Common myeloid progenitor, CD34-positive (primary cell): ENCODE results near the gene SEC14L3.
A peak's percentile ranks its signal among the peaks of the same experiment; 100 is the strongest.

Source experiments
- CTCF ChIA-PET: fragments of 350-600 bp; sonication (Branson Sonifier 250); formaldehyde crosslinking; loops from one replicate; lab custom pipeline; 2021; ENCODE audit warnings: antibody characterized with exemption; lab: Charles Lee
- POLR2A ChIA-PET: fragments of 350-600 bp; sonication (Branson Sonifier 250); formaldehyde crosslinking; loops from one replicate; lab custom pipeline; 2021; ENCODE audit warnings: antibody characterized with exemption; lab: Charles Lee
- DNase-seq, 3 donors: peaks; one replicate each; pipeline versions ENCODE4 v3.0.0 to v3.0.0-alpha.2; 2013
- H3K27ac ChIP-seq, 2 experiments: 1 replicate in 1 of 2; 2 replicates in 1 of 2; pipeline ENCODE4 v1.7.0; 2013; ENCODE audit warnings: inconsistent platforms in 2 of 2, low read length in 2 of 2, mild to moderate bottlenecking in 2 of 2, low read depth in 1 of 2, moderate library complexity in 1 of 2; ENCODE audit not compliant: severe bottlenecking in 2 of 2, insufficient read depth in 1 of 2, poor library complexity in 1 of 2
- H3K27me3 ChIP-seq, 5 experiments: replicated peaks in 2 of 5; 1 replicate in 3 of 5; 2 replicates in 2 of 5; pipeline versions ENCODE4 v1.6.1 to v1.7.0; 2013; ENCODE audit warnings: low read length in 4 of 5, mild to moderate bottlenecking in 2 of 5, moderate library complexity in 2 of 5, inconsistent platforms in 1 of 5; ENCODE audit not compliant: insufficient read depth in 5 of 5, control insufficient read depth in 4 of 5
- H3K36me3 ChIP-seq, 4 experiments: 1 replicate in 2 of 4; 2 replicates in 2 of 4; pipeline versions ENCODE4 v1.6.1 to v1.7.0; 2013; ENCODE audit warnings: low read length in 3 of 4, control low read depth in 1 of 4, mild to moderate bottlenecking in 1 of 4; ENCODE audit not compliant: control insufficient read depth in 4 of 4, insufficient read depth in 4 of 4
- H3K4me1 ChIP-seq, 4 experiments: 1 replicate in 3 of 4; 2 replicates in 1 of 4; pipeline versions ENCODE4 v1.6.1 to v1.7.1; 2013; ENCODE audit warnings: low read length in 3 of 4, mild to moderate bottlenecking in 3 of 4, control low read depth in 1 of 4, inconsistent platforms in 1 of 4, moderate library complexity in 1 of 4; ENCODE audit not compliant: control insufficient read depth in 4 of 4, insufficient read depth in 4 of 4; ENCODE audit errors: control extremely low read depth in 1 of 4
- H3K4me3 ChIP-seq, 7 experiments: 1 replicate in 4 of 7; 2 replicates in 3 of 7; pipeline versions ENCODE4 v1.5.1 to v1.7.0; 2013; ENCODE audit warnings: mild to moderate bottlenecking in 7 of 7, low read length in 6 of 7, moderate library complexity in 6 of 7, inconsistent platforms in 2 of 7, low read depth in 2 of 7, control low read depth in 1 of 7; ENCODE audit not compliant: insufficient read depth in 4 of 7, control insufficient read depth in 1 of 7; ENCODE audit errors: extremely low read depth in 1 of 7
- H3K9me3 ChIP-seq, 5 experiments: 1 replicate in 4 of 5; 2 replicates in 1 of 5; pipeline versions ENCODE4 v1.6.1 to v1.7.1; 2013; ENCODE audit warnings: low read length in 4 of 5, mild to moderate bottlenecking in 2 of 5, inconsistent platforms in 1 of 5, low read depth in 1 of 5, moderate library complexity in 1 of 5; ENCODE audit not compliant: control insufficient read depth in 4 of 5, insufficient read depth in 2 of 5; ENCODE audit errors: control extremely low read depth in 1 of 5
- WGBS: methylation state at CpG from one replicate; pipeline ENCODE4 v1.1.5; 2013; ENCODE audit not compliant: insufficient coverage; 5-methylcytosine and 5-hydroxymethylcytosine counted together

The SEC14L3 gene

GRCh38 chr22:30432520-30432919, 39.3 kb downstream of the SEC14L3 start:
- Histone ChIP-seq H3K36me3 (peaks cover 0 to 22% (median 1%) of the 10 kb centered on the region in 4 experiments), H3K27ac (no peak overlapping the region), H3K27me3 (no peaks in the 10 kb centered on the region), H3K4me3 (no peak overlapping the region), H3K4me1 (peaks cover 0 to 11% (median 9%) of the 10 kb centered on the region in 4 experiments), H3K9me3 (no peaks in the 10 kb centered on the region)
- ChIA-PET POLR2A (no interaction called here), CTCF (interaction anchor here (1.0 to 2.8 kb wide), 4 partner anchors 12 to 47 kb away, joined by 3 to 12 read pairs (median 3); partner anchors contain the start of gene SEC14L2)
- 83% methylated on average over 2 of the region's 2 CpGs for WGBS
- no peak for DNase-seq

- ChIA-PET POLR2A (no interaction called here), CTCF (interaction anchor here (1.4 kb wide), 1 partner anchor 42 kb away, joined by 3 read pairs; no protein-coding TSS in a partner anchor)
- peaks cover 0 to 26% (median 1%) of the 10 kb centered on the region in 4 experiments for H3K36me3 ChIP-seq
- peaks cover 0 to 11% (median 9%) of the 10 kb centered on the region in 4 experiments for H3K4me1 ChIP-seq
- no peaks in the 10 kb centered on the region for H3K27me3 ChIP-seq
- DNase-seq: no peak
- no peak overlapping the region for H3K27ac ChIP-seq
- 100% methylated on average over 3 of the region's 4 CpGs for WGBS
- H3K4me3 ChIP-seq: no peak overlapping the region
- no peaks in the 10 kb centered on the region for H3K9me3 ChIP-seq
Measured at GRCh38 chr22:30432096-30432495, 39.7 kb downstream of the SEC14L3 start.

GRCh38 chr22:30430933-30431332, 40.9 kb downstream of the SEC14L3 start:
- no peaks in the 10 kb centered on the region for H3K9me3 ChIP-seq
- POLR2A ChIA-PET: no interaction called here
- no peak for DNase-seq
- no peaks in the 10 kb centered on the region for H3K27me3 ChIP-seq
- CTCF ChIA-PET: no interaction called here
- peaks cover 0 to 31% (median 1%) of the 10 kb centered on the region in 4 experiments for H3K36me3 ChIP-seq
- peaks cover 0 to 20% (median 17%) of the 10 kb centered on the region in 4 experiments for H3K4me1 ChIP-seq
- no peak overlapping the region for H3K27ac ChIP-seq
- H3K4me3 ChIP-seq: no peak overlapping the region
- WGBS: 90% methylated on average over 3 of the region's 4 CpGs

GRCh38 chr22:30429887-30430286, 41.9 kb downstream of the SEC14L3 start:
- ChIA-PET POLR2A (no interaction called here), CTCF (no interaction called here)
- H3K27ac ChIP-seq: no peak overlapping the region
- no peak for DNase-seq
- H3K4me3 ChIP-seq: no peak overlapping the region
- no peaks in the 10 kb centered on the region for H3K27me3 ChIP-seq
- H3K4me1 ChIP-seq: peaks cover 2 to 20% (median 17%) of the 10 kb centered on the region in 4 experiments
- H3K36me3 ChIP-seq: peaks cover 0 to 31% (median 1%) of the 10 kb centered on the region in 4 experiments
- H3K9me3 ChIP-seq: no peaks in the 10 kb centered on the region
- WGBS: 83% methylated on average over 4 of the region's 4 CpGs

- Histone ChIP-seq H3K36me3 (peaks cover 0 to 31% (median 1%) of the 10 kb centered on the region in 4 experiments), H3K27me3 (no peaks in the 10 kb centered on the region), H3K4me3 (no peak overlapping the region), H3K4me1 (peaks cover 9 to 36% (median 33%) of the 10 kb centered on the region in 4 experiments), H3K9me3 (no peaks in the 10 kb centered on the region), H3K27ac (no peak overlapping the region)
- peak in 1 of 3 donors; percentile 5 for DNase-seq
- ChIA-PET CTCF (interaction anchor here (0.7 to 2.5 kb wide), 3 partner anchors 9 to 140 kb away, joined by 3 to 14 read pairs (median 3); no protein-coding TSS in a partner anchor), POLR2A (no interaction called here)
- WGBS: 90% methylated on average over 1 of the region's 1 CpG
Measured at GRCh38 chr22:30427871-30428270, 43.9 kb downstream of the SEC14L3 start.

- ChIA-PET POLR2A (no interaction called here), CTCF (interaction anchor here (0.8 to 6.8 kb wide), 6 partner anchors 10 to 276 kb away, joined by 3 to 42 read pairs (median 5); no protein-coding TSS in a partner anchor)
- no peaks in the 10 kb centered on the region for H3K9me3 ChIP-seq
- peak overlapping the region in 6 of 7 experiments; percentile 25 to 78 (median 75) for H3K4me3 ChIP-seq
- DNase-seq: peak; percentile 81 to 90 (median 88)
- 92% methylated on average over 17 of the region's 29 CpGs for WGBS
- peaks cover 0 to 31% (median 1%) of the 10 kb centered on the region in 4 experiments for H3K36me3 ChIP-seq
- peaks cover 9 to 44% (median 41%) of the 10 kb centered on the region in 4 experiments for H3K4me1 ChIP-seq
- H3K27me3 ChIP-seq: no peaks in the 10 kb centered on the region
- H3K27ac ChIP-seq: no peak overlapping the region
Measured at GRCh38 chr22:30426388-30427353, 45.1 kb downstream of the SEC14L3 start.
